Colon (tissue), 2 donors: ENCODE results near the gene SEMA3D.

ENCODE experiments used
- FAIRE-seq: peaks from 2 replicates; lab custom pipeline; 2012; peaks lifted over from hg19 to GRCh38; lab: Jason Lieb, UNC
- donor health status: control.
- donor health status: control.

The SEMA3D gene

GRCh38 chr7:85074992-85075391, 111.9 kb downstream of the SEMA3D start:
- FAIRE-seq: no peak

GRCh38 chr7:85074016-85074415, 112.8 kb downstream of the SEMA3D start:
- no peak for FAIRE-seq

GRCh38 chr7:85070967-85071628, 115.8 kb downstream of the SEMA3D start:
- FAIRE-seq: no peak

- FAIRE-seq: no peak
Measured at GRCh38 chr7:85068799-85069198, 118.1 kb downstream of the SEMA3D start.

- no peak for FAIRE-seq
Measured at GRCh38 chr7:85067371-85067770, 119.5 kb downstream of the SEMA3D start.

GRCh38 chr7:85065888-85066485, 120.9 kb downstream of the SEMA3D start:
- no peak for FAIRE-seq

GRCh38 chr7:85065306-85065705, 121.5 kb downstream of the SEMA3D start:
- FAIRE-seq: no peak

- no peak for FAIRE-seq
Measured at GRCh38 chr7:85062651-85063050, 124.2 kb downstream of the SEMA3D start.

- no peak for FAIRE-seq
Measured at GRCh38 chr7:85061456-85061855, 125.4 kb downstream of the SEMA3D start.

GRCh38 chr7:85060696-85061095, 126.2 kb downstream of the SEMA3D start:
- no peak for FAIRE-seq

GRCh38 chr7:85055906-85056305, 130.9 kb downstream of the SEMA3D start:
- no peak for FAIRE-seq

GRCh38 chr7:85055196-85055595, 131.7 kb downstream of the SEMA3D start:
- FAIRE-seq: no peak

GRCh38 chr7:85054306-85054705, 132.6 kb downstream of the SEMA3D start:
- FAIRE-seq: no peak

- no peak for FAIRE-seq
Measured at GRCh38 chr7:85052894-85053293, 134.0 kb downstream of the SEMA3D start.

- FAIRE-seq: no peak
Measured at GRCh38 chr7:85052056-85052737, 134.7 kb downstream of the SEMA3D start.

- FAIRE-seq: no peak
Measured at GRCh38 chr7:85046534-85046933, 140.3 kb downstream of the SEMA3D start.

GRCh38 chr7:85041605-85042216, 145.1 kb downstream of the SEMA3D start:
- no peak for FAIRE-seq

- no peak for FAIRE-seq
Measured at GRCh38 chr7:85039196-85039923, 147.5 kb downstream of the SEMA3D start.

GRCh38 chr7:85038466-85038865, 148.4 kb downstream of the SEMA3D start:
- no peak for FAIRE-seq

- no peak for FAIRE-seq
Measured at GRCh38 chr7:85033263-85033662, 153.6 kb downstream of the SEMA3D start.

- no peak for FAIRE-seq
Measured at GRCh38 chr7:85031475-85031874, 155.4 kb downstream of the SEMA3D start.

- no peak for FAIRE-seq
Measured at GRCh38 chr7:85030893-85031292, 156.0 kb downstream of the SEMA3D start.
